Transverse colon (tissue), 3 donors: ENCODE data around the gene EFNA1.

Experiments
- CTCF ChIP-seq, 5 experiments: fragments of 200-600 bp in 3 of 5; fragments of 450-650 bp in 2 of 5; sonication (generic) in 3 of 5; IDR thresholded peaks; 1 replicate in 2 of 5; 2 replicates in 3 of 5; pipeline ENCODE4 v1.5.1; 2016 to 2017; ENCODE audit warnings: antibody characterized with exemption in 5 of 5, inconsistent platforms in 3 of 5, mild to moderate bottlenecking in 2 of 5, moderate library complexity in 1 of 5
- POLR2A ChIP-seq: fragments of 450-650 bp; IDR thresholded peaks from one replicate; pipeline ENCODE4 v1.6.1; 2016; ENCODE audit warnings: antibody characterized with exemption, mild to moderate bottlenecking, moderate library complexity

- TF ChIP-seq CTCF (IDR thresholded peaks at IDR 0.05) (peak in 1 of 5 experiments; percentile 7), POLR2A (no peak)
Observed at GRCh38 chr1:155125511-155125945, 2.1 kb upstream of the EFNA1 start.
